Measurements from ENCODE around the gene RAB11FIP2.

RAB11FIP2 gene

DNA sequence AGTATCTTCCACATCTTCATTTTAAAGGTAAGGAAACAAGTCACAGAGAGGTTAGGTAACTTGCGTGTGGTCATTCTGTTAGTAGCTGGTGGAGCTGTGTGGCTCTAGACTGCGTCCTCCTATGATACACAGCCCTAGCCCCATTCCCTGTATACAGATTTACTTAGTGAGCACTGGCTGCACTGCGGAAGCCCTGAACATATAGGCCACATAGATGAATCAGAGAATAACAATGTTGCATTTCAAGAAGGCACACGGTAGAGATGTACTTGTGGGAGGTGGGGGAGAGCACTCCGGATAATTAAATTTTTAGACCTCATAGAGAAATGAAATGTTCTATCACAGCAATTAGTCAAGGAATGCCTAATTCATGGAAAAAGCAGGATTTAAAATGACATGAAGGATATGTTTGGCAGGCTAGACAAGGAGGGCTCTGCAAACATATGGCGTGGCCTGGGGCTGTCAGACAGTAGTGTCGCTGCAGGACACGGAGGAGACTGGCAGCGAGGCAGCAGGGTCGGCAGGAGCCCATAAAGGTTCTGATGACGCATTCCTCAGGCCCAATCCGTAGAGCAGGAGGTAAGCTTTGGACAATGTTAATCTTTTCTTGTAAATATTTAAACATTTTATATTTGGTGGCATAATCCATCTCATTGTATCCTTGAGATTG is 29.5 kb downstream of the RAB11FIP2 start:
- TF ChIP-seq FOXA1 (IDR thresholded peaks at IDR 0.05) = no peak
- no peak for TF ChIP-seq FOXM1 (IDR thresholded peaks at IDR 0.05; ENCODE audit: borderline replicate concordance)
- no peak for TF ChIP-seq LEF1 (IDR thresholded peaks at IDR 0.05; ENCODE audit: borderline replicate concordance)
- TF ChIP-seq L3MBTL2 (conservative IDR thresholded peaks at IDR 0.05) = no peak
- TF ChIP-seq FOXK2 (IDR thresholded peaks at IDR 0.05) = no peak
- no peak for TF ChIP-seq ELF4 (IDR thresholded peaks at IDR 0.05)
- no peak for TF ChIP-seq SUZ12 (IDR thresholded peaks at IDR 0.05)
- TF ChIP-seq SP1 (IDR thresholded peaks at IDR 0.05) = no peak
- CTCF ChIA-PET = interaction anchor here (0.9 kb wide), 1 partner anchor 11 kb away, joined by 3 read pairs; no protein-coding TSS in a partner anchor
- POLR2A ChIA-PET = no interaction called here
- no peak for DNase-seq (ENCODE audit: extremely low spot score)

DNA sequence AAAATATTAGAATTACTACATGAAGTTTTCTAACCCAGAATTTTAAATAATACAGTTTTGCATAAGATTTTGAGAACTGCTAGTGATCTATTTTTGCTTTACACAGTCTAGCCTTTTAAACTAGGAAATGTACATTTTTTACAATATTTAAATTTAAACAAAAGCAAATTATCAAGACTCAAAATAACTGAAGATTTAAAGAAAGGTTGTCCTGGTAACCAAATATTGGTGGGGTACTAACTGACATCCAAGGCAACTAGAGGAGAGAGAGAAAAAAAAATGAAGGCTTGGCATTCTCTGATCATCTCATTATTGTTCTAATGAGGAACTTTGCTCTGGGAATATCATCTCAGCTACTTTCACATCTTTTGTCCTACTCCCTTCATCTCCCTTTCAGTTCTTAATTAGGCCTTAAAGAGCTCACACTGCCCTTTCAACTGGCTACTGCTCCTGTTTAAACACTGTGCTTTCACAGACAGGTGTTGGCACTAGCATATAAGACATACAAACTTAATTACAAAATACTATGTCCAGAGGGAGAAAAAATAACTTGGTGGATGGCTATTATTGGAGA is 33.7 kb downstream of the RAB11FIP2 start:
- CTCF ChIA-PET = no interaction called here
- POLR2A ChIA-PET = no interaction called here
- no peak for TF ChIP-seq FOXM1 (IDR thresholded peaks at IDR 0.05; ENCODE audit: borderline replicate concordance)
- no peak for TF ChIP-seq LEF1 (IDR thresholded peaks at IDR 0.05; ENCODE audit: borderline replicate concordance)
- no peak for TF ChIP-seq ARNT (IDR thresholded peaks at IDR 0.05)
- TF ChIP-seq, protein P1, sequence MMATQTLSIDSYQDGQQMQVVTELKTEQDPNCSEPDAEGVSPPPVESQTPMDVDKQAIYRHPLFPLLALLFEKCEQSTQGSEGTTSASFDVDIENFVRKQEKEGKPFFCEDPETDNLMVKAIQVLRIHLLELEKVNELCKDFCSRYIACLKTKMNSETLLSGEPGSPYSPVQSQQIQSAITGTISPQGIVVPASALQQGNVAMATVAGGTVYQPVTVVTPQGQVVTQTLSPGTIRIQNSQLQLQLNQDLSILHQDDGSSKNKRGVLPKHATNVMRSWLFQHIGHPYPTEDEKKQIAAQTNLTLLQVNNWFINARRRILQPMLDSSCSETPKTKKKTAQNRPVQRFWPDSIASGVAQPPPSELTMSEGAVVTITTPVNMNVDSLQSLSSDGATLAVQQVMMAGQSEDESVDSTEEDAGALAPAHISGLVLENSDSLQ (IDR thresholded peaks at IDR 0.05) = no peak
- no peak for TF ChIP-seq CTBP1 (IDR thresholded peaks at IDR 0.05; ENCODE audit: borderline replicate concordance)
- TF ChIP-seq L3MBTL2 (conservative IDR thresholded peaks at IDR 0.05) = no peak
- TF ChIP-seq BHLHE40 (IDR thresholded peaks at IDR 0.05; ENCODE audit: borderline replicate concordance) = no peak
- TF ChIP-seq ELF4 (IDR thresholded peaks at IDR 0.05) = no peak
- TF ChIP-seq HDGF (IDR thresholded peaks at IDR 0.05; ENCODE audit: borderline replicate concordance) = no peak
- no peak for TF ChIP-seq SUZ12 (IDR thresholded peaks at IDR 0.05)
- TF ChIP-seq FOXA1 (IDR thresholded peaks at IDR 0.05) = no peak
- no peak for TF ChIP-seq FOXK2 (IDR thresholded peaks at IDR 0.05)
- DNase-seq (ENCODE audit: extremely low spot score) = no peak

DNA sequence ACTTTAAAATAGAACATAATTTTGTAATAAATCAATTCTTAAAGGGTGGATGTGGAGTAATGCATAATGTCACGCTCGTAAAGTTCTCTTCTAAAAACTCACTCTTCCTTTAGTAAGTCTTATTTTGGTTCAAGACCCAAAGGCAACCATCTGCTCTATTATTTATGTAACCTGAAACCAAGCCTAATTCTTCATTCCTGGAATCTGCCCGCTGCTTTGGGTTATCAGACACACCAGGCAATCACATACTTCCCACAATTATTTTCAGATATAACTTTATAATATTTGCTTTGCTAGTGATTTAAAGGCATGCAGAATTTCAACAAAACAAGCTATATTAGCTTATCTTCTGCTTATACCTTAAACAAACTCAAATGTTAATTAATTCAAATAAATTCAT is 39.0 kb downstream of the RAB11FIP2 start:
- ChIA-PET CTCF (interaction anchor here (0.8 kb wide), 1 partner anchor 252 kb away, joined by 10 read pairs; no protein-coding TSS in a partner anchor), POLR2A (no interaction called here)
- no peak for DNase-seq (ENCODE audit: extremely low spot score)
- TF ChIP-seq ELF4 (IDR thresholded peaks at IDR 0.05) (no peak), NFRKB (IDR thresholded peaks at IDR 0.05) (no peak), FOXK2 (IDR thresholded peaks at IDR 0.05) (no peak), SUZ12 (IDR thresholded peaks at IDR 0.05) (no peak), TARDBP (IDR thresholded peaks at IDR 0.05) (no peak), BHLHE40 (IDR thresholded peaks at IDR 0.05; ENCODE audit: borderline replicate concordance) (no peak), ZNF384 (IDR thresholded peaks at IDR 0.05) (no peak), SP1 (IDR thresholded peaks at IDR 0.05) (no peak), CTBP1 (IDR thresholded peaks at IDR 0.05; ENCODE audit: borderline replicate concordance) (no peak), FOXA1 (IDR thresholded peaks at IDR 0.05) (no peak)

GRCh38 chr10:118003126-118003525 is 43.6 kb downstream of the RAB11FIP2 start:
- TF ChIP-seq HDGF (IDR thresholded peaks at IDR 0.05; ENCODE audit: borderline replicate concordance) (no peak), FOXK2 (IDR thresholded peaks at IDR 0.05) (no peak)
- POLR2A ChIA-PET = no interaction called here
- DNase-seq (ENCODE audit: extremely low spot score) = no peak
- CTCF ChIA-PET = interaction anchor here (0.6 kb wide), 1 partner anchor 435 kb away, joined by 3 read pairs; no protein-coding TSS in a partner anchor

DNA sequence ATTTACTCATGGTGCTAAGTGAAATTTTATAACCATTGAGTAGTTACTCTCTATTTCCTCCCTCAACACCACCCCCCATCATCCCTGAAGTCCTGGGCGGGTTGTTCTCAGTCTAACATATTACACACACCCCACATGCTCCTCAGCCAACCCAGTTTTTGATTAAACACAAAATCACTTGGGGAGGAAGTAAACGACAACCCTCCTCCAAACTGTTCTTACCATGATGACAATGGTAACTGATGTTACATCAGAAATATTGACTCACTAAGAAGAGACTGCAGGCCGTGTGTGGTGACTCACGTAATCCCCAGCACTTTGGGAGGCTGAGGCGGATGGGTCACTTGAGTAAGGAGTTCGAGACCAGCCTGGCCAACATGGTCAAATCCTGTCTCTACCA is 44.2 kb downstream of the RAB11FIP2 start:
- TF ChIP-seq SP1 (IDR thresholded peaks at IDR 0.05) (no peak), FOXK2 (IDR thresholded peaks at IDR 0.05) (no peak), BHLHE40 (IDR thresholded peaks at IDR 0.05; ENCODE audit: borderline replicate concordance) (no peak), FOXA1 (IDR thresholded peaks at IDR 0.05) (no peak), NFRKB (IDR thresholded peaks at IDR 0.05) (no peak), LEF1 (IDR thresholded peaks at IDR 0.05; ENCODE audit: borderline replicate concordance) (no peak), SUZ12 (IDR thresholded peaks at IDR 0.05) (no peak), CTBP1 (IDR thresholded peaks at IDR 0.05; ENCODE audit: borderline replicate concordance) (no peak), ZNF384 (IDR thresholded peaks at IDR 0.05) (no peak), FOXM1 (IDR thresholded peaks at IDR 0.05; ENCODE audit: borderline replicate concordance) (no peak), L3MBTL2 (conservative IDR thresholded peaks at IDR 0.05) (no peak), TARDBP (IDR thresholded peaks at IDR 0.05) (no peak), HDGF (IDR thresholded peaks at IDR 0.05; ENCODE audit: borderline replicate concordance) (no peak), ELF4 (IDR thresholded peaks at IDR 0.05) (no peak), ARNT (IDR thresholded peaks at IDR 0.05) (no peak)
- TF ChIP-seq, protein P1 (IDR thresholded peaks at IDR 0.05) = no peak
- DNase-seq (ENCODE audit: extremely low spot score) = no peak
- CTCF ChIA-PET = no interaction called here
- POLR2A ChIA-PET = no interaction called here

DNA sequence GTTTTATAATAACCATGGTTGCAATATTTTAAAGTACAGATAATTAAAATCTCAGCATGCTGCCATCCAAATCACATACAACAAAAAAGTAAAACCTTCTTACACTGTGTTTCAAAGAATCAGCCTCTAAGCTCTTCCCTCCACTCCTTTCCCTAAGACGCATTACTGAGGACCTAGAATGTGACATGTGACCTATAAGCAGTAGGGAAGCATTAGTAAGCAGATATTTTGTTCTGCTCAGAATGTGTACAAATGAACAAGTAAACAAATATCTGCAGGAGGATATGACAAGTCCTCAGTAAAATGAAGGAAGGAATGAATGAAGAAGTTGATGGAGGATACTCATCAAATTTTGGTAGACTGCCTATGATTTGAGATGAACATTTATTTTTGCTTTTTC is 49.1 kb downstream of the RAB11FIP2 start:
- no peak for DNase-seq (ENCODE audit: extremely low spot score)
- POLR2A ChIA-PET = no interaction called here
- TF ChIP-seq FOXA1 (IDR thresholded peaks at IDR 0.05) = no peak
- TF ChIP-seq FOXK2 (IDR thresholded peaks at IDR 0.05) = no peak
- no peak for TF ChIP-seq HDGF (IDR thresholded peaks at IDR 0.05; ENCODE audit: borderline replicate concordance)
- TF ChIP-seq TARDBP (IDR thresholded peaks at IDR 0.05) = no peak
- TF ChIP-seq NFRKB (IDR thresholded peaks at IDR 0.05) = no peak
- no peak for TF ChIP-seq BHLHE40 (IDR thresholded peaks at IDR 0.05; ENCODE audit: borderline replicate concordance)
- TF ChIP-seq SUZ12 (IDR thresholded peaks at IDR 0.05) = no peak
- TF ChIP-seq LEF1 (IDR thresholded peaks at IDR 0.05; ENCODE audit: borderline replicate concordance) = no peak
- TF ChIP-seq L3MBTL2 (conservative IDR thresholded peaks at IDR 0.05) = no peak
- TF ChIP-seq SP1 (IDR thresholded peaks at IDR 0.05) = no peak
- no peak for TF ChIP-seq CTBP1 (IDR thresholded peaks at IDR 0.05; ENCODE audit: borderline replicate concordance)
- no peak for TF ChIP-seq ARNT (IDR thresholded peaks at IDR 0.05)
- no peak for TF ChIP-seq ELF4 (IDR thresholded peaks at IDR 0.05)
- TF ChIP-seq FOXM1 (IDR thresholded peaks at IDR 0.05; ENCODE audit: borderline replicate concordance) = no peak
- no peak for TF ChIP-seq ZNF384 (IDR thresholded peaks at IDR 0.05)
- CTCF ChIA-PET = no interaction called here

Measured in HEK293T (cell line).